ENCODE measurements around the gene DYRK1B.
A peak's percentile ranks its signal among the peaks of the same experiment; 100 is the strongest.

Gene DYRK1B

GRCh38 chr19:39820696-39821095 is 13.3 kb downstream of the DYRK1B start:
- TF ChIP-seq ZNF10 (tag by site-specific recombination; IDR thresholded peaks at IDR 0.05) = no peak
- TF ChIP-seq ZNF664 (tag by site-specific recombination; IDR thresholded peaks at IDR 0.05) = peak; percentile 70
- TF ChIP-seq, protein P1, sequence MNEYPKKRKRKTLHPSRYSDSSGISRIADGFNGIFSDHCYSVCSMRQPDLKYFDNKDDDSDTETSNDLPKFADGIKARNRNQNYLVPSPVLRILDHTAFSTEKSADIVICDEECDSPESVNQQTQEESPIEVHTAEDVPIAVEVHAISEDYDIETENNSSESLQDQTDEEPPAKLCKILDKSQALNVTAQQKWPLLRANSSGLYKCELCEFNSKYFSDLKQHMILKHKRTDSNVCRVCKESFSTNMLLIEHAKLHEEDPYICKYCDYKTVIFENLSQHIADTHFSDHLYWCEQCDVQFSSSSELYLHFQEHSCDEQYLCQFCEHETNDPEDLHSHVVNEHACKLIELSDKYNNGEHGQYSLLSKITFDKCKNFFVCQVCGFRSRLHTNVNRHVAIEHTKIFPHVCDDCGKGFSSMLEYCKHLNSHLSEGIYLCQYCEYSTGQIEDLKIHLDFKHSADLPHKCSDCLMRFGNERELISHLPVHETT (tag by site-specific recombination; IDR thresholded peaks at IDR 0.05) = no peak
- TF ChIP-seq RBAK (tag by site-specific recombination; IDR thresholded peaks at IDR 0.05) = peak; percentile 98
- peak; percentile 57; the same call in 1 of the 2 replicates for TF ChIP-seq ZNF660 (tag by site-specific recombination; IDR thresholded peaks at IDR 0.05)
- 0 out of 2 replicates have a peak, but pooled peaks have one; percentile 32 for TF ChIP-seq PRDM10 (tag by site-specific recombination; IDR thresholded peaks at IDR 0.05)
- ChIA-PET POLR2A (interaction anchor here (1.0 to 2.0 kb wide), 5 partner anchors 8 to 385 kb away, joined by 3 to 12 read pairs (median 3); partner anchors contain the start of genes DYRK1B, FBL, PSMC4 and RPS16), CTCF (interaction anchor here (0.6 to 9.7 kb wide), 6 partner anchors 13 to 1088 kb away, joined by 3 to 102 read pairs (median 8); partner anchors contain the start of gene DYRK1B)

DNA sequence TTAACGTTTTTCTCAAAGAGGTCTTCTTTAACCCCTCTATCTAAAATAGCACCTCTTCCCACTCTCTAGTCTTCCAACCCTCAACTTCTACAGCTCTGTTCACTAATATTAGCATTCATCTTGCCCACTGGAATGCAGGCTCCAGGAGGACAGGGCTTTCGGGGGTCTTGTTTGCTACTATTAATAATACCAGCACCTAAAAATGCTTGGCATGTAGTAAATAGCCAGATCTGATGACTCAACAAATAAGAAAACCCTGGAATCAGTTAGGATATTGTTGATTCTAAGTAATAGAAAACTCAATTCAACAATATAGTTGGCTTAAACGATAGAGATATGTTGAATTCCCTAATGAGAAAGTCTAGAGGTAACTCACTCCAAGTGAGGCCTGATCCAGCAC is 14.2 kb downstream of the DYRK1B start:
- no peak for TF ChIP-seq ZNF580 (tag by site-specific recombination; IDR thresholded peaks at IDR 0.05)
- TF ChIP-seq ZNF248 (tag by site-specific recombination; IDR thresholded peaks at IDR 0.05) = 0 out of 2 replicates have a peak, but pooled peaks have one; percentile 7
- H3K4me3 ChIP-seq (ENCODE audit: low read depth, low read length) = no peak overlapping the region
- no peaks in the 10 kb centered on the region; the same call in 1 of the 2 replicates for H3K9me3 ChIP-seq (ENCODE audit: control insufficient read depth, insufficient read depth, low read depth, low read length)
- no peak overlapping the region for H3K27ac ChIP-seq (ENCODE audit: extremely low read depth, low read depth, low read length)
- peaks cover 9 to 64% of the 10 kb centered on the region in 2 experiments for H3K36me3 ChIP-seq (ENCODE audit: control insufficient read depth in 2 of 2, insufficient read depth in 1 of 2, low read length in 2 of 2)
- CTCF ChIA-PET = interaction anchor here (0.6 to 9.7 kb wide), 5 partner anchors 24 to 1331 kb away, joined by 3 to 102 read pairs (median 4); no protein-coding TSS in a partner anchor
- H3K4me1 ChIP-seq (ENCODE audit: control insufficient read depth, insufficient read depth, low read length) = peaks cover 9% of the 10 kb centered on the region
- POLR2A ChIA-PET = interaction anchor here (1.3 to 1.6 kb wide), 2 partner anchors 14 to 384 kb away, joined by 3 to 4 read pairs; partner anchors contain the start of genes DYRK1B and RPS16

More at GRCh38 chr19:39820696-39821095, 13.3 kb downstream of the DYRK1B start:
- Histone ChIP-seq H3K4me3 (ENCODE audit: low read depth, low read length) (no peak overlapping the region), H3K9me3 (ENCODE audit: control insufficient read depth, insufficient read depth, low read depth, low read length) (no peaks in the 10 kb centered on the region; the same call in 1 of the 2 replicates), H3K4me1 (ENCODE audit: control insufficient read depth, insufficient read depth, low read length) (peaks cover 12% of the 10 kb centered on the region), H3K36me3 (ENCODE audit: control insufficient read depth in 2 of 2, insufficient read depth in 1 of 2, low read length in 2 of 2) (peaks cover 11 to 64% of the 10 kb centered on the region in 2 experiments), H3K27ac (ENCODE audit: extremely low read depth, low read depth, low read length) (no peak overlapping the region)

DNA sequence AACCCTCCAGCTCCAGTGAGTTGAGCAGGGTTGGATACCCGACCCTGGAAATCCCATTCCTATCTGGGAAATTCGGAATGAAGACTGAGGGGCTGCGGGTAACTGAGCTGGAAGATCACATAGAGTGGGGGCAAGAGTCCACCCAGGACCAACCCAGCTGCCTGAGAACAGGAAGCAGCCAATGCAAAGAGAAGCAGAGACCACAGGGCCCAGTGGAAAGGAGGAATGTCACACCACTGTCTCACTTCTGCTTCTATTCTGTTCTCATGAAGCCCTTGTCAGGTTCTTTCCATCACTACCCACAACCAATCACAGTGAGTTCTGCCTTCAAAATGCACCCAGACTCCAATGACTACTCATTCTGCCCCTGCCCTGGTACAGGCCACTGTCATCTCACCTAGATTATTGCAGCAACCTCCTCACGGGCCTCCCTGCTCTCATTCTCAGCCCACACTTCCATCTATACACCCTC is 15.3 kb downstream of the DYRK1B start:
- ChIA-PET POLR2A (interaction anchor here (1.5 to 1.6 kb wide), 2 partner anchors 15 to 16 kb away, joined by 4 read pairs; partner anchors contain the start of gene DYRK1B), CTCF (interaction anchor here (0.5 to 9.7 kb wide), 4 partner anchors 23 to 52 kb away, joined by 3 to 102 read pairs (median 4); no protein-coding TSS in a partner anchor)
- Histone ChIP-seq H3K27ac (ENCODE audit: extremely low read depth, low read depth, low read length) (no peak overlapping the region), H3K36me3 (ENCODE audit: control insufficient read depth in 2 of 2, insufficient read depth in 1 of 2, low read length in 2 of 2) (peaks cover 9 to 74% of the 10 kb centered on the region in 2 experiments), H3K9me3 (ENCODE audit: control insufficient read depth, insufficient read depth, low read depth, low read length) (no peaks in the 10 kb centered on the region; the same call in 1 of the 2 replicates), H3K4me1 (ENCODE audit: control insufficient read depth, insufficient read depth, low read length) (peaks cover 7% of the 10 kb centered on the region), H3K4me3 (ENCODE audit: low read depth, low read length) (no peak overlapping the region)
- TF ChIP-seq ZNF148 (tag by site-specific recombination; IDR thresholded peaks at IDR 0.05; ENCODE audit: borderline replicate concordance) (0 out of 2 replicates have a peak, but pooled peaks have one; percentile 10), SCRT2 (tag by site-specific recombination; IDR thresholded peaks at IDR 0.05) (no peak), ZNF558 (tag by site-specific recombination; IDR thresholded peaks at IDR 0.05) (no peak), KLF1 (tag by site-specific recombination; IDR thresholded peaks at IDR 0.05) (no peak)
